Mesenchymal stem cell (in vitro differentiated cells and primary cell): ENCODE data around the gene SERTAD4.

ENCODE experiments used
- DNase-seq: peaks from one replicate; pipeline ENCODE4 v3.0.0-alpha.2; 2013
- H2AFZ ChIP-seq: one replicate; pipeline ENCODE4 v1.6.1; 2013; ENCODE audit warnings: low read depth, mild to moderate bottlenecking, control low read depth, inconsistent platforms, low read length, moderate library complexity
- H2AK5ac ChIP-seq: 2 replicates; pipeline ENCODE4 v1.6.1; 2013; ENCODE audit warnings: low read length, moderate library complexity, mild to moderate bottlenecking, inconsistent platforms; ENCODE audit not compliant: severe bottlenecking
- H2BK120ac ChIP-seq: one replicate; pipeline ENCODE4 v1.6.1; 2013; ENCODE audit warnings: low read depth, mild to moderate bottlenecking, inconsistent platforms, low read length, moderate library complexity
- H2BK12ac ChIP-seq, 2 experiments: one replicate each; pipeline ENCODE4 v1.6.1; 2013; ENCODE audit warnings: inconsistent platforms in 2 of 2, low read length in 2 of 2, mild to moderate bottlenecking in 2 of 2, moderate library complexity in 2 of 2, control low read depth in 1 of 2
- H2BK15ac ChIP-seq: one replicate; pipeline ENCODE4 v1.6.1; 2013; ENCODE audit warnings: mild to moderate bottlenecking, low read depth, inconsistent platforms; ENCODE audit not compliant: poor library complexity, severe bottlenecking
- H2BK5ac ChIP-seq: 2 replicates; pipeline ENCODE4 v1.6.1; 2013; ENCODE audit warnings: low read depth, mild to moderate bottlenecking, low read length, control low read depth, inconsistent platforms; ENCODE audit not compliant: poor library complexity, severe bottlenecking
- H3K14ac ChIP-seq, 2 experiments: one replicate each; pipeline ENCODE4 v1.6.1; 2013; ENCODE audit warnings: inconsistent platforms in 2 of 2, low read length in 2 of 2, control low read depth in 1 of 2, mild to moderate bottlenecking in 1 of 2, moderate library complexity in 1 of 2
- H3K18ac ChIP-seq, 2 experiments: one replicate each; pipeline ENCODE4 v1.6.1; 2013; ENCODE audit warnings: inconsistent platforms in 2 of 2, low read length in 2 of 2, control low read depth in 1 of 2, low read depth in 1 of 2, mild to moderate bottlenecking in 1 of 2
- H3K23ac ChIP-seq, 2 experiments: one replicate each; pipeline ENCODE4 v1.6.1; 2013; ENCODE audit warnings: inconsistent platforms in 2 of 2, low read length in 2 of 2, mild to moderate bottlenecking in 2 of 2, moderate library complexity in 2 of 2, control low read depth in 1 of 2
- H3K27ac ChIP-seq: 2 replicates; pipeline ENCODE4 v1.5.1; 2013; ENCODE audit warnings: mild to moderate bottlenecking, moderate library complexity, low read length, control low read depth, inconsistent platforms; ENCODE audit not compliant: poor library complexity, severe bottlenecking
- H3K27me3 ChIP-seq, 2 experiments: 2 replicates each; pipeline versions ENCODE4 v1.6.1 to v1.7.0; 2013; ENCODE audit warnings: low read length in 2 of 2, mild to moderate bottlenecking in 2 of 2, moderate library complexity in 2 of 2, control low read depth in 1 of 2, inconsistent platforms in 1 of 2; ENCODE audit not compliant: control insufficient read depth in 1 of 2, insufficient read depth in 1 of 2
- H3K36me3 ChIP-seq, 2 experiments: 2 replicates each; pipeline versions ENCODE4 v1.6.1 to v1.7.0; 2013; ENCODE audit warnings: low read length in 2 of 2, control low read depth in 1 of 2, inconsistent platforms in 1 of 2, low read depth in 1 of 2, mild to moderate bottlenecking in 1 of 2; ENCODE audit not compliant: insufficient read depth in 2 of 2, control insufficient read depth in 1 of 2
- H3K4ac ChIP-seq, 2 experiments: one replicate each; pipeline ENCODE4 v1.6.1; 2013; ENCODE audit warnings: inconsistent platforms in 2 of 2, low read length in 2 of 2, mild to moderate bottlenecking in 2 of 2, moderate library complexity in 2 of 2, control low read depth in 1 of 2, low read depth in 1 of 2
- H3K4me1 ChIP-seq: 2 replicates; pipeline ENCODE4 v1.6.1; 2013; ENCODE audit warnings: low read depth, low read length, control low read depth; ENCODE audit not compliant: control insufficient read depth, insufficient read depth
- H3K4me2 ChIP-seq: 2 replicates; pipeline ENCODE4 v1.6.1; 2013; ENCODE audit warnings: low read length, mild to moderate bottlenecking, inconsistent platforms; ENCODE audit not compliant: poor library complexity, severe bottlenecking
- H3K4me3 ChIP-seq, 2 experiments: 2 replicates each; pipeline versions ENCODE4 v1.5.1 to v1.7.0; 2013; ENCODE audit warnings: low read length in 2 of 2, mild to moderate bottlenecking in 2 of 2, control low read depth in 1 of 2, low read depth in 1 of 2; ENCODE audit not compliant: insufficient read depth in 1 of 2
- H3K79me1 ChIP-seq: replicated peaks from 2 replicates; pipeline ENCODE4 v1.6.1; 2013; ENCODE audit warnings: mild to moderate bottlenecking, control low read depth, low read length, inconsistent platforms; ENCODE audit not compliant: poor library complexity, severe bottlenecking
- H3K9ac ChIP-seq: 2 replicates; pipeline ENCODE4 v1.7.0; 2013; ENCODE audit warnings: mild to moderate bottlenecking, low read length, moderate library complexity
- H3K9me3 ChIP-seq: 2 replicates; pipeline ENCODE4 v1.7.0; 2013; ENCODE audit warnings: mild to moderate bottlenecking, low read length; ENCODE audit not compliant: control insufficient read depth
- H4K8ac ChIP-seq: one replicate; pipeline ENCODE4 v1.6.1; 2013; ENCODE audit warnings: inconsistent platforms, mild to moderate bottlenecking, low read length, moderate library complexity
- H4K91ac ChIP-seq: one replicate; pipeline ENCODE4 v1.6.1; 2013; ENCODE audit warnings: mild to moderate bottlenecking, low read length, inconsistent platforms
- WGBS: methylation state at CpG from one replicate; pipeline ENCODE4 v1.1.7; 2013; ENCODE audit warnings: mixed read lengths; 5-methylcytosine and 5-hydroxymethylcytosine counted together

SERTAD4 gene

GRCh38 chr1:210254298-210254697, 21.7 kb downstream of the SERTAD4 start:
- DNase-seq, result no peak
- Histone ChIP-seq H2BK5ac (no peak overlapping the region), H2BK120ac (no peak overlapping the region), H3K79me1 (no peaks in the 10 kb centered on the region), H2BK12ac (peak overlapping the region in 1 of 2 experiments; percentile 18), H2BK15ac (no peak overlapping the region), H3K9me3 (no peaks in the 10 kb centered on the region), H2AK5ac (peak overlapping the region; percentile 49), H4K91ac (no peak overlapping the region), H4K8ac (no peak overlapping the region), H2AFZ (no peak overlapping the region), H3K9ac (no peak overlapping the region), H3K23ac (no peak overlapping the region), H3K4ac (no peak overlapping the region), H3K27ac (no peak overlapping the region), H3K27me3 (peaks cover 0 to 39% of the 10 kb centered on the region in 2 experiments), H3K4me1 (peaks cover 38% of the 10 kb centered on the region), H3K18ac (no peak overlapping the region), H3K36me3 (no peaks in the 10 kb centered on the region), H3K4me3 (no peak overlapping the region), H3K4me2 (no peak overlapping the region), H3K14ac (peak overlapping the region in 1 of 2 experiments; percentile 7)

GRCh38 chr1:210257698-210258529, 25.3 kb downstream of the SERTAD4 start:
- no peak overlapping the region for H3K23ac ChIP-seq
- H3K4me3 ChIP-seq, result no peak overlapping the region
- no peaks in the 10 kb centered on the region for H3K36me3 ChIP-seq
- H2AK5ac ChIP-seq, result peak overlapping the region; percentile 61
- H3K27ac ChIP-seq, result no peak overlapping the region
- peak overlapping the region in 1 of 2 experiments; percentile 26 for H3K14ac ChIP-seq
- peak overlapping the region; percentile 27 for H4K8ac ChIP-seq
- peak overlapping the region; percentile 15 for H2AFZ ChIP-seq
- no peak overlapping the region for H3K4ac ChIP-seq
- peak overlapping the region; percentile 11 for H2BK120ac ChIP-seq
- no peak overlapping the region for H3K9ac ChIP-seq
- peak overlapping the region; percentile 43 for H4K91ac ChIP-seq
- no peak overlapping the region for H2BK5ac ChIP-seq
- no peak for DNase-seq
- 87% methylated on average over 12 of the region's 13 CpGs for WGBS
- H3K27me3 ChIP-seq, result peaks cover 0 to 31% of the 10 kb centered on the region in 2 experiments
- H3K4me2 ChIP-seq, result no peak overlapping the region
- H3K79me1 ChIP-seq, result no peaks in the 10 kb centered on the region
- H3K4me1 ChIP-seq, result peaks cover 31% of the 10 kb centered on the region
- H3K9me3 ChIP-seq, result no peaks in the 10 kb centered on the region
- H3K18ac ChIP-seq, result peak overlapping the region; percentile 18 to 54
- peak overlapping the region in 1 of 2 experiments; percentile 82 for H2BK12ac ChIP-seq
- no peak overlapping the region for H2BK15ac ChIP-seq

- Histone ChIP-seq H2BK120ac (no peak overlapping the region), H2AK5ac (peak overlapping the region; percentile 16), H3K4me3 (peak overlapping the region in 1 of 2 experiments; percentile 21), H4K91ac (no peak overlapping the region), H3K14ac (no peak overlapping the region), H2AFZ (peak overlapping the region; percentile 21), H3K9me3 (no peaks in the 10 kb centered on the region), H3K23ac (no peak overlapping the region), H3K4me2 (no peak overlapping the region), H2BK15ac (no peak overlapping the region), H3K36me3 (no peaks in the 10 kb centered on the region), H2BK12ac (peak overlapping the region in 1 of 2 experiments; percentile 22), H3K27me3 (peaks cover 0 to 14% of the 10 kb centered on the region in 2 experiments), H3K4ac (no peak overlapping the region), H3K4me1 (peaks cover 26% of the 10 kb centered on the region), H3K79me1 (no peaks in the 10 kb centered on the region), H3K27ac (no peak overlapping the region), H3K18ac (no peak overlapping the region), H4K8ac (no peak overlapping the region), H3K9ac (peak overlapping the region; percentile 13), H2BK5ac (no peak overlapping the region)
- peak; percentile 23 for DNase-seq
- 47% methylated on average over 3 of the region's 4 CpGs for WGBS
Measured at GRCh38 chr1:210259561-210259960, 27.0 kb downstream of the SERTAD4 start.

- WGBS, result 80% methylated on average over 3 of the region's 4 CpGs
- no peak overlapping the region for H2BK120ac ChIP-seq
- no peak overlapping the region for H2BK5ac ChIP-seq
- no peak overlapping the region for H3K23ac ChIP-seq
- H3K27me3 ChIP-seq, result peaks cover 0 to 12% of the 10 kb centered on the region in 2 experiments
- no peak overlapping the region for H3K27ac ChIP-seq
- DNase-seq, result no peak
- no peaks in the 10 kb centered on the region for H3K9me3 ChIP-seq
- peak overlapping the region; percentile 13 for H3K9ac ChIP-seq
- H2AK5ac ChIP-seq, result peak overlapping the region; percentile 26
- H2AFZ ChIP-seq, result no peak overlapping the region
- no peak overlapping the region for H3K4me2 ChIP-seq
- no peak overlapping the region for H4K91ac ChIP-seq
- no peaks in the 10 kb centered on the region for H3K79me1 ChIP-seq
- no peak overlapping the region for H4K8ac ChIP-seq
- no peak overlapping the region for H3K14ac ChIP-seq
- H3K4me3 ChIP-seq, result peak overlapping the region in 1 of 2 experiments; percentile 8
- H3K18ac ChIP-seq, result no peak overlapping the region
- H3K4me1 ChIP-seq, result peaks cover 29% of the 10 kb centered on the region
- H3K36me3 ChIP-seq, result no peaks in the 10 kb centered on the region
- H3K4ac ChIP-seq, result no peak overlapping the region
- H2BK12ac ChIP-seq, result peak overlapping the region in 1 of 2 experiments; percentile 84
- no peak overlapping the region for H2BK15ac ChIP-seq
Measured at GRCh38 chr1:210260096-210260495, 27.5 kb downstream of the SERTAD4 start.
